GM21367 (cell line): ENCODE measurements around the gene LDAH.

Experiments used
- ATAC-seq: cut with Tn5 transposase; IDR thresholded peaks from one replicate; pipeline ENCODE4 v1.9.1; 2021; ENCODE audit not compliant: unreplicated experiment

Gene LDAH

DNA sequence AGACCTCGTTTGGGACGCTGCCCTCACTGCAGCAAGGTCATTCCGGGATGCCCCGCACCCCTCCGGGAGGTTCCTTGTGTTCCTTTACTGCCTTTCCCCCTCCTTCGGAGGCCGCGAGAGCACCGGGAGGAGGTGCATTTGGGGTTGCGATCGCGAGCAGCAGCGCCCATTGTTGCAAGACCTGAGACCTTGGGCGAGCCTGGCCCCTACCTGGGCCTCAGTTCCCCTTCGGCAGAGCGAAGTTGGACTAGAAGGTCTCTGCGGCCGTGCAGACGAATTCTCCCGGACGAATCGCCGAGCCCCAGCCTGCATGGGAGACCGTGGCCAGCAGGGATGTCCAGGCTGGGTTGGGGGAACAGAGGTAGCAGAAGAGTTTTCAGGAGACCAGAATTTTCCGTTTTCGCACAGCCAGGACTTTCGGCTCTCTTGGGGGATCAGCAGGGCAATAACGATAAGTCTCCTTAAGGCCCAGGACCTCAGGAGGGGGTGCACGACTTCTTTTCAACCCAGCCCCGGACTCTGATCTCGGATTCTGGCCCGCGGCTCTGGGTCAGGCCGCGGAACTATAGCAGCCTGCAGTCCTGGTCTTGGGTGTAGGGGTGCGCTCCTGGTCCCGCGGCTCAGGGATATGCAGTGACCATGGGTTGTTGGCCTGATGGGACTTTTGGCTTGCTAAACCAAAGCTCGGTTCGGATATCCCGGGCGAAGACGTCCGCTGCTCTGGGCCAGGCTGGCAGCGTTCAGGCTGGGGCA lies 153.2 kb downstream of the LDAH start:
- ATAC-seq = no peak

DNA sequence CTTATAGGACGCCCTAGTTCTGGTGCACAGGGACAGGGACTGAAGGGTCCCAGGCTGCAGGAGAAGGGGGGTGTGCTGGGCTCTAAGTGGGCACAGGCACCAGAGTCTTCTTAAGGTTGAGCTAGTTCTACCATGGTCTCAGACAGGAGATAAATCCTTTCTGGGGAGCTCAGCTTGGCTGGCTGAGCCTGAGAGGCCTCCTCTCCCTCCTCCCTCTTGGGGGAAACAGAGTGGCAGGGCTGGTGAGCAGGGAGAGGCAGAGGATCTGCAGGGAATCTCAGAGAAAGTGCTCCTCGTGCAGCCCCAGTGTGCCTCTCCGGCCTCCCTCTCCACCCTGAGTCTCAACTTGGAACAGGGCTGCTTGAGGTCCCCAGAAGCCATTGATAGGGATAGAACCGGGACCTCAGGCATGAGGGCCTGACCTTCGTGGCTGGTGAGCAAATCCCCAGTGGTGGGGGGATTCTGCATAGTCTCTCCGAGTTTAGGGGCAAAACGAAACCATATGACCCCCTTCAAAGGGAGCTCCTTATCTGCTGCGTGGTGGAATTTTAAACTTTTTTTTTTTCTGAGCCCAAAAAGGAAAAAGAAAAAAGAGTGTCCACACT lies 153.9 kb downstream of the LDAH start:
- ATAC-seq = no peak

DNA sequence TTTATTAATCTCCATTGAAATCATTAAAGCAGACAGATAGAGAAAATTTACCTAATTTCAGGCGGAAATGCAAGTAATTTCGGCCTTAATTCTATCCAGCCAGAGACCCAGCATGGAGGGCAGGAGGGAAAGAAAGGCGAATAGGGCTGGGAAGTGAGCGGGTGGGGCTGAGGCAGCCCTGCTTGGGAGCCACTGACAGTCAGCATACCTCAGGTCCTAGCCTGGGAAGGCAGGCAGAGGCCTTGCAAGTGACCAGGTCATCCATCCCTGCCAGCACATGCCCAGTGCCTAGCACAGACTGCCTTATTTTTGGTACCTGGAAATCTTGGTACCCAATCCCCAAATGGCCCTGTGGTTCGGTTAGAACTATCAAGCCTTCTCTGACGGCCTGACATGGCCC lies 154.4 kb downstream of the LDAH start:
- ATAC-seq = no peak

GRCh38 chr2:20667531-20668401 lies 155.1 kb downstream of the LDAH start:
- ATAC-seq = no peak

DNA sequence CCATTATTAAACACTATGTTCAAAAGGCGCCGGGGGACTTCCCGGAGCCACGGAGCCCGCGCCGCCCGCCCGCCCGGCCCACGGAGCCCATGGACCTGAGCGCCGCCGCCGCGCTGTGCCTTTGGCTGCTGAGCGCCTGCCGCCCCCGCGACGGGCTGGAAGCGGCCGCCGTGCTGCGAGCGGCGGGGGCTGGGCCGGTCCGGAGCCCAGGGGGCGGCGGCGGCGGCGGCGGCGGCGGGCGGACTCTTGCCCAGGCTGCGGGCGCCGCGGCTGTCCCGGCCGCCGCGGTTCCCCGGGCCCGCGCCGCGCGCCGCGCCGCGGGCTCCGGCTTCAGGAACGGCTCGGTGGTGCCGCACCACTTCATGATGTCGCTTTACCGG lies 155.8 kb downstream of the LDAH start:
- no peak for ATAC-seq

DNA sequence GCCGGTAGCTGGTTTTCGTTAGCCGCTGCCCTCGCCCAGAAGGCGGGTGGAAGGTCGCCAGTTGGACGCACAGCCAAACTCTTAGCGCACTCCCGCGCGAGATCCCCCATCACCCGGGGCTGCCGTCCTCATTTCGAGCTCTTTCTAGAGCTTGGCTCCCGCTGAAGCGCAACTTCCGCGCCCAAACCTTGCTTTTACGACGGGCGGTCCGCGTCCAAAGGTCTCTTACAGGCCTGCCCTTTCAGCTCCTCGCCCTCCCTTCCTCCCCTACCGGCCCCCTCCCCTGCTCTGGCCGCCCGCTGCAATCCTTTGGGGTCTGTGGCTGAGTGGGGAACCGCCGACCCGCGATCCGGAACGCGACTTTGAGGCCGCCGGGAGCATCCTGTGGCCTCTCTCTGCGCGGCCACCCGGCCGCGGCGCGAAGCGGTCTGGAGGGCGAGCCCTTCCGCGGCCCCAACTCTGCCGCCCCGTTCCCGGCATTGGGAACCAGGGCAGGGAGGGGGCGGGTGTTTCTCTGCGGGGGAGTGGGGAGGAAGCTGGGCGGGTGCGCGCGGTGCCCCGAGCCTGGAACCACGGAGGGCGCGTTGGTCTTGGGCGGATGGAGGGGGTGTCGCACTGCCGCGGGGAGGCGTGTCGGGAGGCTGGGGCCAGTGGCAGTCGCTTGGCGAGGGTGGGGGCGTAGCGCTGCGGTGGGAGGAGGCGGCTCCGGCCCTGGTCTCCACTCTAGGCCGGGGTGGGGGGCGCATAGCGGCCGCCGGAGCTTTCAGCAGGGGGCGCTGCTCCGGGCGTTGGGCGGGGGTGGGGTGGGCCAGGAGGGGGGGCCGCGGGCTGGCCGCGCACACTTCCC lies 156.4 kb downstream of the LDAH start, which contains the start of gene GDF7:
Gene GDF7 (plus strand): TSS at position 841 of the 847 bp plus-strand sequence. CDS start 96 bp downstream, outside the sequence.
- ATAC-seq = no peak

- no peak for ATAC-seq
Observed at GRCh38 chr2:20666005-20666303, 156.9 kb downstream of the LDAH start.

- ATAC-seq = no peak
Observed at GRCh38 chr2:20665243-20666004, 157.5 kb downstream of the LDAH start.

- no peak for ATAC-seq
Observed at GRCh38 chr2:20664431-20665242, 158.3 kb downstream of the LDAH start.

- ATAC-seq = no peak
Observed at GRCh38 chr2:20664071-20664390, 158.9 kb downstream of the LDAH start.

DNA sequence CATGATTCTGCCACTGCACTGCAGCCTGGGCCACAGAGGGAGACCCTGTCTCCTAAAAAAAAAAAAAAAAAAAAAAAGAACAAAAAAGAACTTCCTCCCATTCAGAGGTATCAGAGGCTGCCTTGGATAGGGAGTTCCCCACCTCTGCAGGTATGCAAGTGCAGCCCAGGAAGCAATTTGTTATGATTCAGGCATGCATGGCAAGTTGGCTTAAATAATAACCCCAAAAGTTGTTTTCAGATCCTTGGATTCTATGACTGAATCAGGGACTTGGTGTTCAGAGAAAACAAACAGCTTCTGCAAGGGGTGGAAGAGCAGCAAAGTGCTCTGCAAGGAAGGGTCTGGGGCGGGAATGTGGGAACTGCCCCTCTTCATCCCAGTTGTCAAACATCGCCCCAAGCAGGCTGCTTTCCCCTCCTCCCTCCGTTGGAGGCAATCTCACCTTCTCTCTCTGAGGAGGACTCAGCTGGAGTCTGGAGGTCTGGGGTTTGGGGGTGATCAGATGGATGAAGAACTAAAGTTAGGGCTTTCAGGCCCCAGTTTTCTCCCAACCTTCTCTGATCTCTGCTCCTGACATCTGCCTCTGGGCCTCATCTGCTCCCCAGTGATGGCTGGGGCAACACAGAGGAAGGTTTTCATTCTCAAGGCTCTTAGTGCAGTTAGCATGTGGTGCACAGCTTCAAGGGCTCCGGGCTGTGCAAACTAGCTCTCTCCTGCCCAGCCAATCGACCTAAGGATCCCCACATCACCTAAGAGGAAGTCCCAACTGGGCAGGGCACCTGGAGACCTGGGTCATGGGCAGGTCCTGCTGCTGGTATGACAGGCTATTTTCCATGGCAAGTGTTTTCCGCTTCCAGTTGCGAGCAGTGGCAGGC lies 159.5 kb downstream of the LDAH start:
- no peak for ATAC-seq

DNA sequence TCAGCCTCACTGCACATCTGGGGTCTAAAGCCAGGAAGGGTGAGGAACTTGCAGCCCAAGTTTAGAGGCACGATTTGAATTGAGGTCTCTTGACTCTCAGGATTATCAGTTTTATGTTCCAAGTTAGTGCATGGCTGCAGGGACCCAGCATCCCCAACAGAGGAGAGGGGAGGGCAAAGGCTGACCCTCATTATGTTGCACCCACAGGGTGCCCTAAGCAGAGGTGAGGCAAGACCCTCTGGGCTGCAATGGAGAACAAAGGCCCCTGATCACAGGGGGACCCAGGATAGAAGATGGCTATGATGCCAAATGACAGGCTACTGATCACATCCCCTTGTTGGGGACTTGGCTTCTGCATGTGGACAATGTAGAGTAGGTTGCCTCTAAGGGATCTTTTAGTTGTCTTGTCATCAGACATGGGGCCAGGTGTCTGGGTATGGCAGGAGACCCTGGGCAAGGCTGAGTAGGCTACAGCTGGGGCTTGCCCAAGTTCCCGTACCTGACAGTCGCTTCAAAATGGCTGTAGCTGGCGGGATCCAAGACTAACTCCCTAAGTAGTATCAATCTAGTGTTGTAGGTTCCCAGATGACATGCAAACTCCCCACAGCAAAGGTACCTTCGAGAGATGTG lies 160.5 kb downstream of the LDAH start:
- no peak for ATAC-seq

DNA sequence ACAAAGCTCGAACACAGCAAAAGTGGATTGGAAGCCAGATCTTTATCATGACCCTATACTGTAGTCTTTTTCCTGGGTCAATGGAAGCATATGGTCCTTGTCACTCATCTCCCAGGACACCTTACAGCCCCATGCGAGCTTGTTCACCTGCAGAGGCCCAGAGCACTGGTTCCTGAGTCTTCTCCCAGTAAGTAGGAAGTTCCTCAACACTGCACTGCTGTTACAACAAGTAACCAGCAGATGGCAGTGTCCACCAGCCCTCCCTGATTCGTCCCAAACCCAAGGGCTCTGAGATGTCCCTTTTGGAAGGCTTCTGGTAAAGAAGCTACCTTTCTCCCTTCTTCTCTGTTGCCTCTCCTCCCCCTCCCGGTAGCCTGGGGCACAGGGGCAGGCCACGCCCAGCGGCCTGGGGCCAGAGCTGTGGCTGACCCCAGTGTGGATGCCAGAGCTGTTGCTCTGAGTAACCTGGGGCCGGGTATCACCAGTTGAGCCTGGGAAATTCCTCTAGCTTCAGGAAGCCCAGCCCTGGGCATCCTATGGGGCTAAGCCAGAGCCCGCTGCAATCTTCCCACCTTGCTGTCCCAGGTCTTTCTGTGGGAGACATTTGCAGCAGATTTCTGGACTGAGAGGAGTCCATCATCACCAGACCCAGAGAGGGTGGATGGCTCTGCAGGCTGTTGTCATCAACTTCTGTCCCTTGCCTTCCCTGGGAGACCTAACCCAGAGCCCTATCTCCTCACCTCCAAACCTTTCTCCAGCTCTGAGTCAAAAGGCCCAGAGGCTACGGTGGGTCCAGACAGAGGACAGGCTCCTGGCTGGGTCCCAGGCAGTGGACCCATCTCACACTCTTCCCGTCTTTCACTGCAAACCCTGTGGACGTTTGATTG lies 161.2 kb downstream of the LDAH start:
- ATAC-seq = peak; percentile 73

DNA sequence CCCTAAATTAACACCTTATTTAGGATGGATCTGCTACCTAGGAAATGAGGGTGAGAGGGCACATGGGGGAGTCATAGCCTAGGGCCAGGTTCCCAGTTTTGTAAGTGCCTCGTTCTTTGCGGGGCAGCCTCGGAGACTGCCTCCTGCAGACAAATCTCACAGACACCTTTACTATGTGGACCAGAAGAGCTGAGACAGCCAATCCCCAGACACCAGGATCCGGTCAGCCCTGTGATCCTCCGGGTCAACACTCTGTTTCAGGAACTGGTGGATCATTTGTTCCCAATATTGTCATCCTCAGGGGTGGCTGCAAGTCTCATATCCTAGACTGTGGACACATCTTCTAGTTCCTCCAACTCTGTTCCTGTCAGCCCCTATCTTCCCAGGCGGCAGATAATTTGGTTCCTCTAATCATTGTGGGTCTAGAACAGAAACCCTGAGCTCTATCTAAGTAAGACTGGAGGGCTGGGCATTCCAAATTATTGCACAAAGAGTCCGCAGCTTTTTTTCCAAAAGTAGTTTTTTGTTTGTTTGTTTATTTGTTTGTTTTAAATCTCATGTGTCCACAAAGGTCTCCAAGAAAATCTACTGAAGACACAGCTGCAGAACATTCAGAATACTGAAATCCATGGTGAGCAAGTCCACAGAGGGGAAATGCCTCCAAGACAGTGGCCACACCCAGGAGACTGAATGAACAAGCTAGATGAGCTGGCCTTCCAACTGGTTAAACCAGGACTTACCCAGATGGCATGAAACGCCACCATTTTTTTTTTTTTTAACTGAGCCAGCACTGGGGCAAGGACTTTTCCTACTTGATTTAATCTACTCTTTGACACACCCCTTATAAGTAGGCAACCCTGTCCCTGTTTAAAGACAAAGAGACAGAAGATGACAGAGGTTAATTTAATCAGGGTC lies 162.1 kb downstream of the LDAH start:
- ATAC-seq = no peak

GRCh38 chr2:20657522-20658235 lies 165.2 kb downstream of the LDAH start:
- no peak for ATAC-seq

- ATAC-seq = no peak
Observed at GRCh38 chr2:20656561-20656960, 166.3 kb downstream of the LDAH start.
